Caki2 (cell line): ENCODE measurements around the gene PGAM2. TPM values are rescaled to one million over a fixed set of nuclear protein-coding genes. Genes with fewer than 3 reads are reported as not detected.

Experiments used
- DNase-seq: peaks from one replicate; pipeline ENCODE4 v3.0.0-alpha.2; 2015; ENCODE audit warnings: low read depth
- in situ Hi-C: cut with HindIII; loops from 2 replicates; pipeline ENCODE4 v1.10.0; 2016; ENCODE audit warnings: low sequenced_read_pairs, low pct_unique_long_range_greater_than_20kb, mixed read lengths
- total RNA-seq: library from RNA; depleted of rRNA; stranded (reverse); fragments of >200 nt; shearing (Covaris generic); gene quantifications from 2 replicates; pipeline ENCODE4 v1.2.3, GENCODE V29; 2014; ENCODE audit warnings: low replicate concordance

PGAM2 gene
- total RNA-seq, 1 experiment from 2014 or later: not detected

GRCh38 chr7:44060091-44060947, 5.0 kb downstream of the PGAM2 start:
- in situ Hi-C loops: no loop called here
- no peak for DNase-seq

GRCh38 chr7:44059219-44060090, 5.9 kb downstream of the PGAM2 start:
- in situ Hi-C loops: no loop called here
- no peak for DNase-seq

GRCh38 chr7:44058759-44059218, 6.6 kb downstream of the PGAM2 start:
- in situ Hi-C loops: no loop called here
- no peak for DNase-seq

GRCh38 chr7:44057849-44058758, 7.3 kb downstream of the PGAM2 start:
- in situ Hi-C loops: no loop called here
- no peak for DNase-seq

GRCh38 chr7:44057181-44057848, 8.1 kb downstream of the PGAM2 start:
- DNase-seq: no peak
- in situ Hi-C loops: no loop called here

- in situ Hi-C loops: no loop called here
- DNase-seq: no peak
Measured at GRCh38 chr7:44056681-44057080, 8.7 kb downstream of the PGAM2 start.

- no peak for DNase-seq
- in situ Hi-C loops: no loop called here
Measured at GRCh38 chr7:44052771-44053365, 12.5 kb downstream of the PGAM2 start.

GRCh38 chr7:44051611-44052220, 13.7 kb downstream of the PGAM2 start:
- in situ Hi-C loops: no loop called here
- DNase-seq: no peak

- DNase-seq: no peak
Measured at GRCh38 chr7:44050915-44051560, 14.3 kb downstream of the PGAM2 start.

GRCh38 chr7:44050121-44050914, 15.0 kb downstream of the PGAM2 start:
- no peak for DNase-seq
- in situ Hi-C loops: no loop called here

More at GRCh38 chr7:44050915-44051560, 14.3 kb downstream of the PGAM2 start:
- in situ Hi-C loops: no loop called here

GRCh38 chr7:44048031-44048795, 17.2 kb downstream of the PGAM2 start:
- no peak for DNase-seq
- in situ Hi-C loops: no loop called here

- in situ Hi-C loops: no loop called here
- DNase-seq: no peak
Measured at GRCh38 chr7:44046321-44047061, 18.9 kb downstream of the PGAM2 start.

GRCh38 chr7:44045226-44046014, 19.9 kb downstream of the PGAM2 start:
- in situ Hi-C loops: no loop called here

More at GRCh38 chr7:44045226-44046014, 19.9 kb downstream of the PGAM2 start:
- no peak for DNase-seq
